ENCODE measurements around the gene NAA80.

NAA80 gene

DNA sequence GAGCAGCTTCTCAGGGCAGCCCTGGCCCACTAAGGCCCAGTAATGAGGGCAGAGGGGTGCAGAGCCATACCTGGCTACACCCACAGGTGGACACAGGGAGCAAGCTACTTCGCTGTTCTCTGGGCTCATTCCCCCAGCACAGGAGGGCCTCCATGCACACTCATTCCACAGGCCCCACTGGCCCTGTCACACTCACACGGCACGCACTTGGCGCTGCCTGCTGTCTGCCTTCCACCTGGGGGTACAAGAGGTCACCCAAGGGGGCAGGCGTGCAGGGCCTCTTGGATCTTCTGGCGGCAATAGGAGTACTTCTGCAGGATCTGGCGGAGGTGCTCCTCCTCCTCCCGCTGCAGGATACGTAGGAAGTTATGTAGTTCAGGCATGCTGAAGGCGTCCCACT is 31.1 kb upstream of the NAA80 start (continued):
- TF ChIP-seq ZFP3 (CRISPR knock-in tag; IDR thresholded peaks at IDR 0.05) (no peak), PPARA (CRISPR knock-in tag; IDR thresholded peaks at IDR 0.05; ENCODE audit: borderline replicate concordance) (no peak), CSDC2 (CRISPR knock-in tag; IDR thresholded peaks at IDR 0.05) (no peak), BACH2 (CRISPR knock-in tag; IDR thresholded peaks at IDR 0.05; ENCODE audit: borderline replicate concordance) (no peak), GLIS3 (CRISPR knock-in tag; IDR thresholded peaks at IDR 0.05) (no peak), RARB (CRISPR knock-in tag; IDR thresholded peaks at IDR 0.05) (no peak), ZC3H10 (CRISPR knock-in tag; IDR thresholded peaks at IDR 0.05) (no peak), ZNF565 (CRISPR knock-in tag; conservative IDR thresholded peaks at IDR 0.05; ENCODE audit: low read depth) (no peak), ZNF8 (CRISPR knock-in tag; IDR thresholded peaks at IDR 0.05) (no peak), ZFP30 (CRISPR knock-in tag; IDR thresholded peaks at IDR 0.05) (no peak)
- TF ChIP-seq, protein P1, sequence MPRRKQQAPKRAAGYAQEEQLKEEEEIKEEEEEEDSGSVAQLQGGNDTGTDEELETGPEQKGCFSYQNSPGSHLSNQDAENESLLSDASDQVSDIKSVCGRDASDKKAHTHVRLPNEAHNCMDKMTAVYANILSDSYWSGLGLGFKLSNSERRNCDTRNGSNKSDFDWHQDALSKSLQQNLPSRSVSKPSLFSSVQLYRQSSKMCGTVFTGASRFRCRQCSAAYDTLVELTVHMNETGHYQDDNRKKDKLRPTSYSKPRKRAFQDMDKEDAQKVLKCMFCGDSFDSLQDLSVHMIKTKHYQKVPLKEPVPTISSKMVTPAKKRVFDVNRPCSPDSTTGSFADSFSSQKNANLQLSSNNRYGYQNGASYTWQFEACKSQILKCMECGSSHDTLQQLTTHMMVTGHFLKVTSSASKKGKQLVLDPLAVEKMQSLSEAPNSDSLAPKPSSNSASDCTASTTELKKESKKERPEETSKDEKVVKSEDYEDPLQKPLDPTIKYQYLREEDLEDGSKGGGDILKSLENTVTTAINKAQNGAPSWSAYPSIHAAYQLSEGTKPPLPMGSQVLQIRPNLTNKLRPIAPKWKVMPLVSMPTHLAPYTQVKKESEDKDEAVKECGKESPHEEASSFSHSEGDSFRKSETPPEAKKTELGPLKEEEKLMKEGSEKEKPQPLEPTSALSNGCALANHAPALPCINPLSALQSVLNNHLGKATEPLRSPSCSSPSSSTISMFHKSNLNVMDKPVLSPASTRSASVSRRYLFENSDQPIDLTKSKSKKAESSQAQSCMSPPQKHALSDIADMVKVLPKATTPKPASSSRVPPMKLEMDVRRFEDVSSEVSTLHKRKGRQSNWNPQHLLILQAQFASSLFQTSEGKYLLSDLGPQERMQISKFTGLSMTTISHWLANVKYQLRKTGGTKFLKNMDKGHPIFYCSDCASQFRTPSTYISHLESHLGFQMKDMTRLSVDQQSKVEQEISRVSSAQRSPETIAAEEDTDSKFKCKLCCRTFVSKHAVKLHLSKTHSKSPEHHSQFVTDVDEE (CRISPR knock-in tag; IDR thresholded peaks at IDR 0.05): no peak

DNA sequence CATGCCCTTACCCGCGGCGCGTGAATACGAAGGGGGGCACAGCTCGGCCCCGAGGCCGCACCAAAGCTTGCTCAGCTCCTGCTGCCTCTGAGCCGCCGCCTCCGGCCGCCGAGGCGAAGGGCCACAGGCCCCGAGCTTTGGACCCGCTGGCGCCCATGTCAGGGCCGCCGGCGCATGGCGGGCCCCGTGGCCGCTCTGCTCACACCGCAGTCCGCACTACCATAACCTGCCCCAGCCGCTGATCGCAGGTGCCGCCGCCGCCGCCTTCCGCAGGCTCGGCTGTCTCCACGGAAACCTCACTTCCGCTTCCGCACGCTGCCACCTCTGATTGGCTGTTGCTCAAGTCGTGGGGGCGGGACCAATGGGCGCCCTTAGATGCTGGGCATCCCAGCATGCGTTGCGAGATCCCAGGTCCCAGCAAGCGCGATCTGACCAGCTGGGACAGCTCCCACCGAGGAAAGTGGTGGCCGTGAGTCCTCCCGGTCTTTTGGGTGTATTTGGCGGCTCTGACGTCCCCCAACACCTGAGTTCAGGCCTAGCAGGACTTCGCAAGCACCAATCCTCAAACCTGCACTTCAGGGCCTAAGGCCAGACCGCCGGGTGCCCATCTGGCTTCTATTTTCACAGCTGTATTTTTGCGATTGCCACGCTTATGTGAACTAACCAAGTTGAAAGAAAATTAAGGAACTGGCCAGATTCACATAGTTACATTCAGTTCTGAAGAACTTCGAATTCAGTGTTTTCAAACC is 28.9 kb upstream of the NAA80 start, which contains the start of gene TUSC2:
Gene TUSC2 (minus strand): TSS at position 281 of the 749 bp plus-strand sequence. CDS start 124 bp downstream, at position 157.
- peak; percentile 93 for ATAC-seq
- TF ChIP-seq OSR1 (CRISPR knock-in tag; IDR thresholded peaks at IDR 0.05) (no peak), ZFP30 (CRISPR knock-in tag; IDR thresholded peaks at IDR 0.05) (no peak), CSDC2 (CRISPR knock-in tag; IDR thresholded peaks at IDR 0.05) (no peak), ESRRG (CRISPR knock-in tag; IDR thresholded peaks at IDR 0.05) (no peak), TCF4 (CRISPR knock-in tag; IDR thresholded peaks at IDR 0.05; ENCODE audit: borderline replicate concordance) (0 out of 2 replicates have a peak, but pooled peaks have one; percentile 38), ZC3H10 (CRISPR knock-in tag; IDR thresholded peaks at IDR 0.05) (no peak)
- TF ChIP-seq, protein P2, sequence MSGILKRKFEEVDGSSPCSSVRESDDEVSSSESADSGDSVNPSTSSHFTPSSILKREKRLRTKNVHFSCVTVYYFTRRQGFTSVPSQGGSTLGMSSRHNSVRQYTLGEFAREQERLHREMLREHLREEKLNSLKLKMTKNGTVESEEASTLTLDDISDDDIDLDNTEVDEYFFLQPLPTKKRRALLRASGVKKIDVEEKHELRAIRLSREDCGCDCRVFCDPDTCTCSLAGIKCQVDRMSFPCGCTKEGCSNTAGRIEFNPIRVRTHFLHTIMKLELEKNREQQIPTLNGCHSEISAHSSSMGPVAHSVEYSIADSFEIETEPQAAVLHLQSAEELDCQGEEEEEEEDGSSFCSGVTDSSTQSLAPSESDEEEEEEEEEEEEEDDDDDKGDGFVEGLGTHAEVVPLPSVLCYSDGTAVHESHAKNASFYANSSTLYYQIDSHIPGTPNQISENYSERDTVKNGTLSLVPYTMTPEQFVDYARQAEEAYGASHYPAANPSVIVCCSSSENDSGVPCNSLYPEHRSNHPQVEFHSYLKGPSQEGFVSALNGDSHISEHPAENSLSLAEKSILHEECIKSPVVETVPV (CRISPR knock-in tag; IDR thresholded peaks at IDR 0.05): no peak
- TF ChIP-seq, protein P3, sequence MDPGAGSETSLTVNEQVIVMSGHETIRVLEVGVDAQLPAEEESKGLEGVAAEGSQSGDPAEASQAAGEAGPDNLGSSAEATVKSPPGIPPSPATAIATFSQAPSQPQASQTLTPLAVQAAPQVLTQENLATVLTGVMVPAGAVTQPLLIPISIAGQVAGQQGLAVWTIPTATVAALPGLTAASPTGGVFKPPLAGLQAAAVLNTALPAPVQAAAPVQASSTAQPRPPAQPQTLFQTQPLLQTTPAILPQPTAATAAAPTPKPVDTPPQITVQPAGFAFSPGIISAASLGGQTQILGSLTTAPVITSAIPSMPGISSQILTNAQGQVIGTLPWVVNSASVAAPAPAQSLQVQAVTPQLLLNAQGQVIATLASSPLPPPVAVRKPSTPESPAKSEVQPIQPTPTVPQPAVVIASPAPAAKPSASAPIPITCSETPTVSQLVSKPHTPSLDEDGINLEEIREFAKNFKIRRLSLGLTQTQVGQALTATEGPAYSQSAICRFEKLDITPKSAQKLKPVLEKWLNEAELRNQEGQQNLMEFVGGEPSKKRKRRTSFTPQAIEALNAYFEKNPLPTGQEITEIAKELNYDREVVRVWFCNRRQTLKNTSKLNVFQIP (CRISPR knock-in tag; IDR thresholded peaks at IDR 0.05; ENCODE audit: borderline replicate concordance, low read depth): no peak

DNA sequence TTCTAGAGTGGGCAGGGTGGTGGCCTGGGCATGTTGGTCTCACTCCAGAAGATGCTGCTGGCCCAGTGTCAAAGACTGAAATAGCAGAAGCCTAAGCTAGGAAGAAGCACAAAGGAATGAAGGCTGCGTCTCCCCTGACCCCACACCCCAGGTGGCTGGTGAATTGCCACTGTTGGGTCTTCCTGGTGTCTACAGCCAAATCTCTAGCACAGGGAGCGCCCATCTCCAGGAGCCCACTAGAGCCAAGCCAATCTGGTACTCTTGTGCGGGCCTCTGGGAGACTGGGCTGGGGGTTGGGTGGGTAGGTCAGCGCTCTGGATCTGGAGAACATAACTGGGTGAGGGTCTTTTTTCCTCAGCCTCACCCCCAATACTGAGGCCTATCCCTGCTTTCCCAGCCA is 27.9 kb upstream of the NAA80 start:
- TF ChIP-seq SNAI2 (CRISPR knock-in tag; IDR thresholded peaks at IDR 0.05) (no peak), RARB (CRISPR knock-in tag; IDR thresholded peaks at IDR 0.05) (no peak), CSDC2 (CRISPR knock-in tag; IDR thresholded peaks at IDR 0.05) (no peak), GLIS3 (CRISPR knock-in tag; IDR thresholded peaks at IDR 0.05) (no peak), TCF4 (CRISPR knock-in tag; IDR thresholded peaks at IDR 0.05; ENCODE audit: borderline replicate concordance) (no peak), ZFP30 (CRISPR knock-in tag; IDR thresholded peaks at IDR 0.05) (no peak), ZNF70 (CRISPR knock-in tag; IDR thresholded peaks at IDR 0.05) (no peak), ZNF8 (CRISPR knock-in tag; IDR thresholded peaks at IDR 0.05) (no peak), ISL1 (CRISPR knock-in tag; IDR thresholded peaks at IDR 0.05) (no peak)
- TF ChIP-seq, protein P3 (CRISPR knock-in tag; IDR thresholded peaks at IDR 0.05; ENCODE audit: borderline replicate concordance, low read depth): no peak
- TF ChIP-seq, protein P4, sequence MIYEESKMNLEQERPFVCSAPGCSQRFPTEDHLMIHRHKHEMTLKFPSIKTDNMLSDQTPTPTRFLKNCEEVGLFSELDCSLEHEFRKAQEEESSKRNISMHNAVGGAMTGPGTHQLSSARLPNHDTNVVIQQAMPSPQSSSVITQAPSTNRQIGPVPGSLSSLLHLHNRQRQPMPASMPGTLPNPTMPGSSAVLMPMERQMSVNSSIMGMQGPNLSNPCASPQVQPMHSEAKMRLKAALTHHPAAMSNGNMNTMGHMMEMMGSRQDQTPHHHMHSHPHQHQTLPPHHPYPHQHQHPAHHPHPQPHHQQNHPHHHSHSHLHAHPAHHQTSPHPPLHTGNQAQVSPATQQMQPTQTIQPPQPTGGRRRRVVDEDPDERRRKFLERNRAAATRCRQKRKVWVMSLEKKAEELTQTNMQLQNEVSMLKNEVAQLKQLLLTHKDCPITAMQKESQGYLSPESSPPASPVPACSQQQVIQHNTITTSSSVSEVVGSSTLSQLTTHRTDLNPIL (CRISPR knock-in tag; IDR thresholded peaks at IDR 0.05; ENCODE audit: low read depth): no peak
- no peak for ATAC-seq

All from SK-N-SH treated with all-trans-retinoic acid at 6 μM for 48 hours (cell line).